PFSK-1 (cell line): ENCODE data around the gene STAC2.

ENCODE experiments used
- POLR2AphosphoS5 ChIP-seq: IDR thresholded peaks from 2 replicates; pipeline ENCODE4 v1.6.1; 2012; ENCODE audit warnings: low read depth, mild to moderate bottlenecking, control low read depth, low read length, moderate library complexity
- SIN3A ChIP-seq: IDR thresholded peaks from 2 replicates; pipeline ENCODE4 v1.6.1; 2012; ENCODE audit warnings: mild to moderate bottlenecking, low read length, moderate library complexity, borderline replicate concordance; ENCODE audit not compliant: insufficient read depth
- TAF1 ChIP-seq: IDR thresholded peaks from 2 replicates; pipeline ENCODE4 v1.6.1; 2012; ENCODE audit warnings: low read length, control low read depth, borderline replicate concordance; ENCODE audit not compliant: insufficient read depth

DNA sequence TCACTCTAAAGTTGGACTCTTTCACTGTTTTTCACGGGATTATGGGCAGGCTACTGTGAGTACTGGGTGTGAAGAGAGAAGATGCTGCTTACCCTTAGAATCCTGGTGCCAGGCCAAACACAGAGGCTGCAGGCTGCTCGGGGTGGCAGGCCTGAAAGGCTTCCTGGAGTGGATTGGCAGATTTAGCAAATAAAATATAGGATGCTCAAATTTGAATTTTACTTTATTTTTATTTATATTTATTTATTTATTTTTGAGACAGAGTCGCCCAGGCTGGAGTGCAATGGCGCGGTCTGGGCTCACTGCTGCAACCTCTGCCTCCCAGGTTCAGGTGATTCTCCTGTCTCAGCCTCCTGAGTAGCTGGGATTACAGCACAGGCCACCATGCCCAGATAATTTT is 14.9 kb upstream of the STAC2 start:
- no peak for TF ChIP-seq TAF1
- no peak for TF ChIP-seq SIN3A
- no peak for TF ChIP-seq POLR2AphosphoS5
